Kidney (tissue), 14 donors: ENCODE results near the gene VANGL1. TPM values are rescaled to one million over a fixed set of nuclear protein-coding genes. Genes with fewer than 3 reads are reported as not detected.

ENCODE experiments used
- DNase-seq, 5 donors: peaks; one replicate each; pipeline ENCODE4 v3.0.0-alpha.2; 2013 to 2020
- FAIRE-seq: peaks from 2 replicates; lab custom pipeline; 2012; peaks lifted over from hg19 to GRCh38; lab: Jason Lieb, UNC
- H3K27ac ChIP-seq, 2 donors: one replicate each; pipeline ENCODE4 v1.7.0; 2013; ENCODE audit warnings: low read depth in 2 of 2, low read length in 2 of 2, inconsistent platforms in 1 of 2
- H3K27me3 ChIP-seq: one replicate; pipeline ENCODE4 v1.7.1; 2013; ENCODE audit warnings: low read length, inconsistent platforms; ENCODE audit not compliant: control insufficient read depth, insufficient read depth
- H3K36me3 ChIP-seq, 3 donors: one replicate each; pipeline versions ENCODE4 v1.7.0 to v1.7.1; 2013; ENCODE audit warnings: low read length in 3 of 3, control low read depth in 1 of 3, inconsistent platforms in 1 of 3; ENCODE audit not compliant: insufficient read depth in 3 of 3, control insufficient read depth in 2 of 3
- H3K4me1 ChIP-seq, 3 donors: one replicate each; pipeline versions ENCODE4 v1.7.0 to v1.7.1; 2013; ENCODE audit warnings: low read length in 3 of 3, inconsistent platforms in 1 of 3, low read depth in 1 of 3; ENCODE audit not compliant: control insufficient read depth in 2 of 3, insufficient read depth in 2 of 3
- H3K4me3 ChIP-seq, 3 donors: one replicate each; pipeline versions ENCODE4 v1.7.0 to v1.8.1; 2013; ENCODE audit warnings: low read length in 3 of 3, control low read depth in 1 of 3, inconsistent platforms in 1 of 3
- H3K9ac ChIP-seq, 3 donors: one replicate each; pipeline versions ENCODE4 v1.7.0 to v1.7.1; 2013; ENCODE audit warnings: low read length in 3 of 3, control low read depth in 1 of 3, inconsistent platforms in 1 of 3
- H3K9me3 ChIP-seq, 3 donors: one replicate each; pipeline versions ENCODE4 v1.7.0 to v1.7.1; 2013; ENCODE audit warnings: low read length in 3 of 3, control low read depth in 1 of 3, inconsistent platforms in 1 of 3; ENCODE audit not compliant: control insufficient read depth in 2 of 3, insufficient read depth in 1 of 3
- intact Hi-C: fragments of 100-400 bp; cut with DNase I; formaldehyde crosslinking; loops from one replicate; pipeline ENCODE4 v1.11.1; 2022
- polyA plus RNA-seq: library from polyadenylated mRNA; stranded (reverse); fragments of 350-450 nt; fragmentation: Illumina TruSeq; extraction: RNeasy Lipid Tissue Mini Kit (QIAGEN cat#74804); gene quantifications from one replicate; pipeline ENCODE4 v1.2.3, GENCODE V29; 2014; ENCODE audit warnings: low read depth, low replicate concordance; ENCODE audit not compliant: insufficient read depth
- total RNA-seq: library from RNA; stranded (reverse); fragmentation: NEBNext Ultra II Directional; extraction: Animal tissue kit (Norgen Biotek cat#: 25700); gene quantifications from one replicate; pipeline ENCODE4 v1.2.1, GENCODE V29; 2021
- TF ChIP-seq, protein P1 (sequence below): IDR thresholded peaks from 3 replicates; pipeline ENCODE4 v1.5.1; 2012; ENCODE audit warnings: mild to moderate bottlenecking, moderate library complexity, borderline replicate concordance; ENCODE audit not compliant: insufficient read depth; ENCODE audit errors: extremely low read depth
- donor health status: control.
- donor health status: control.
- donor health status: control.
- donor health status: control.
- donor health status: control.
- donor health status: DM: yes; HTN: yes; CAD: no.
- donor health status: Normal renal cell carcinoma (clear cell type).

Gene VANGL1
- total and polyA plus RNA-seq, 2 donors from 2014 or later, result 2.7 to 12.3 TPM

DNA sequence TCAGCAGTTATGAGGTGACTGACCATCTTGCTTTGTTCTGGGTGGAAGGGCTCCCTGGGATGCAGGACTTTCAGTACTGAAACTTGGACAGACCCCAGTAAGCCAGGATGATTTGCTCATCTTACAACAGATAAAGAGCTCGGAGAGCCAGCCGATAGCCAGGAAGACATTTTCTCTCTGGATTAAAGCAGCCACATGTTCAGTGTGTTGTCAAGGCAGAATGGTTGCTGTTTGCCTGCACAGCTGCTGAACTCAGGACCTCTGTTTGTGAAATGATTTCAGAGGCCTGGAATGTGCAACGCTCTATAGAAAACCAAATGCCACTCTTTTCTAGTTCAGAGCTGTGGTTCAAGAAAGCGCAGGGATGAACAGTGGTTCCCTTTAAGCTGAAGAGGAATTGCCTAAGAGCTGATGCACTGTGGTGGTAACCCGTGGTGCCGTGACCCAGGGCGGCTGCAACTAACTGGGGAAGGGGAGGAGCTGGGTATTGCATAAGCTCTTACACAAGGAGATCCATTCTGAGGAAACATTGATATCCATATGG lies 86.0 kb downstream of the VANGL1 start:
- Histone ChIP-seq H3K4me3 (no peak overlapping the region), H3K27ac (no peak overlapping the region), H3K4me1 (no peaks in the 10 kb centered on the region), H3K27me3 (no peaks in the 10 kb centered on the region), H3K36me3 (no peaks in the 10 kb centered on the region), H3K9ac (no peak overlapping the region), H3K9me3 (no peaks in the 10 kb centered on the region)
- TF ChIP-seq, protein P1, sequence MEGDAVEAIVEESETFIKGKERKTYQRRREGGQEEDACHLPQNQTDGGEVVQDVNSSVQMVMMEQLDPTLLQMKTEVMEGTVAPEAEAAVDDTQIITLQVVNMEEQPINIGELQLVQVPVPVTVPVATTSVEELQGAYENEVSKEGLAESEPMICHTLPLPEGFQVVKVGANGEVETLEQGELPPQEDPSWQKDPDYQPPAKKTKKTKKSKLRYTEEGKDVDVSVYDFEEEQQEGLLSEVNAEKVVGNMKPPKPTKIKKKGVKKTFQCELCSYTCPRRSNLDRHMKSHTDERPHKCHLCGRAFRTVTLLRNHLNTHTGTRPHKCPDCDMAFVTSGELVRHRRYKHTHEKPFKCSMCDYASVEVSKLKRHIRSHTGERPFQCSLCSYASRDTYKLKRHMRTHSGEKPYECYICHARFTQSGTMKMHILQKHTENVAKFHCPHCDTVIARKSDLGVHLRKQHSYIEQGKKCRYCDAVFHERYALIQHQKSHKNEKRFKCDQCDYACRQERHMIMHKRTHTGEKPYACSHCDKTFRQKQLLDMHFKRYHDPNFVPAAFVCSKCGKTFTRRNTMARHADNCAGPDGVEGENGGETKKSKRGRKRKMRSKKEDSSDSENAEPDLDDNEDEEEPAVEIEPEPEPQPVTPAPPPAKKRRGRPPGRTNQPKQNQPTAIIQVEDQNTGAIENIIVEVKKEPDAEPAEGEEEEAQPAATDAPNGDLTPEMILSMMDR, result no peak
- FAIRE-seq (no peak), DNase-seq (peak in 4 of 5 donors; percentile 39 to 88 (median 78))
- intact Hi-C loops, result no loop called here

DNA sequence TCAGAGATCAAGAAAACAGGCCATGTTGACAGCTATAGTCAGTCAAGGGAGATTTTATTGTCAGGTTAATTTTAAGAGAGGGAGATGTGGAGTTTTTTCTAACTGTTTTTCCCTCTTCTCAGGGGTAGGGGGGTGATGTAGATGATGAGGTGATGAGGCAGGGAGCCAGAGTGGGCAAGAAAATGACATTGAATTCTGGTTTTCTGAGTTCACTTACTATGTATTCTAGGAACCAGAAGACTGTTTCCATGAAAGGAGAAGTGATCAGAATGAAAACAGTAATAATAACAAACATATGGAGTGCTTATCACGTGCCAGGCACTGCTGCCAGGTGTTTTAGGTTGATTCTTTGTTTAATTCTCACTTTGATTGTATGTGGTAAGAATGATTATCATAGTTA lies 86.6 kb downstream of the VANGL1 start:
- FAIRE-seq (no peak), DNase-seq (no peak)
- H3K36me3 ChIP-seq, result no peaks in the 10 kb centered on the region
- H3K4me3 ChIP-seq, result no peak overlapping the region
- no peak overlapping the region for H3K9ac ChIP-seq
- TF ChIP-seq, protein P1, result no peak
- H3K9me3 ChIP-seq, result no peaks in the 10 kb centered on the region
- H3K27ac ChIP-seq, result no peak overlapping the region
- intact Hi-C loops, result no loop called here
- no peaks in the 10 kb centered on the region for H3K4me1 ChIP-seq
- no peaks in the 10 kb centered on the region for H3K27me3 ChIP-seq

DNA sequence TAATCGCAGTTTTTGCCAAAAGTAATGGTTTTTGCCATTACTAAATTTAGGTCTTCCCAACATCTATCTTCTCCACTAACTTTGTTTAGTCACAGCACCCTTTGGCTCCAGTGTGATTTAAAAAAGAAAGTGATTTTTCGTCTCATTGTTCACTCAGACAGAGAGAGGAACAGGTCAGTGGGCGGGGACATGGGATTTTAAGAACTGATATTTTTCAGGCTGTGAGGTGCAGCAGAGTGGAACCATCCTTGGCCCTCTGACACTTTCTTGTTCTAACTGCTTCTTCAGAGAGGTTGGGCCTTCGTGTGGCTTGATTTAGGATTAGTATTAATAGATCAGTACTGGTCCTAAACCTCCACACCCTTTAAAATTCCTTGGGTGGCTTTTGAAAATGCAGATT lies 88.0 kb downstream of the VANGL1 start:
- intact Hi-C loops, result no loop called here
- Histone ChIP-seq H3K27me3 (no peaks in the 10 kb centered on the region), H3K9ac (no peak overlapping the region), H3K36me3 (no peaks in the 10 kb centered on the region), H3K27ac (no peak overlapping the region), H3K4me1 (no peaks in the 10 kb centered on the region), H3K4me3 (no peak overlapping the region), H3K9me3 (no peaks in the 10 kb centered on the region)
- no peak for DNase-seq
- TF ChIP-seq, protein P1, result no peak
- no peak for FAIRE-seq

DNA sequence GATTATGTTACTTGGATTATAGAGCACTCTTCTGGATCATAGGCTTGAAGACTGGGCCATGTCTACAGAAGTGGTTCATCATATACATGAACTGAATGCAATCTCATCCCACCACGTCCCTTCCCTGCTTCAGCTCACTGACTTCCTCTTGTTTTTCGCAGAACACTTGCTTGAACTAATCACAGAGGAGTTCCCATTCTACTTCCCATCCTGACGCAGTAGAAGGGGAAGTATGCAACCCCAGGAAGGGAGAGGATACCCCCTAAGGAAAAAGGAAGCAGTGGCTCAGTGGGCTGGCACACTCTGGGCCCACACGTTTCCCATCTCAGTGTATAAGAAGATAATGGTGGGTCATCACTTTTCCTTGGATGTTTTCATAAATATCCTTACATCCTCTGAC lies 90.5 kb downstream of the VANGL1 start:
- TF ChIP-seq, protein P1, result no peak
- H3K9ac ChIP-seq, result no peak overlapping the region
- H3K36me3 ChIP-seq, result no peaks in the 10 kb centered on the region
- H3K9me3 ChIP-seq, result no peaks in the 10 kb centered on the region
- no peak for FAIRE-seq
- H3K4me1 ChIP-seq, result no peaks in the 10 kb centered on the region
- H3K27me3 ChIP-seq, result no peaks in the 10 kb centered on the region
- H3K4me3 ChIP-seq, result no peak overlapping the region
- intact Hi-C loops, result no loop called here
- no peak overlapping the region for H3K27ac ChIP-seq
- no peak for DNase-seq
